Lower leg skin (tissue), 3 donors: ENCODE measurements around the gene TMPRSS13.

Source experiments
- POLR2A ChIP-seq, 2 donors: fragments of 450-650 bp; IDR thresholded peaks; one replicate each; pipeline ENCODE4 v1.6.1; 2016 to 2017; ENCODE audit warnings: antibody characterized with exemption in 2 of 2, mild to moderate bottlenecking in 1 of 2, moderate library complexity in 1 of 2
- TF ChIP-seq, protein P1 (sequence below), 3 donors: fragments of 450-650 bp; IDR thresholded peaks; one replicate each; pipeline ENCODE4 v1.5.1; 2016; ENCODE audit warnings: antibody characterized with exemption in 3 of 3, mild to moderate bottlenecking in 3 of 3, moderate library complexity in 2 of 3

DNA sequence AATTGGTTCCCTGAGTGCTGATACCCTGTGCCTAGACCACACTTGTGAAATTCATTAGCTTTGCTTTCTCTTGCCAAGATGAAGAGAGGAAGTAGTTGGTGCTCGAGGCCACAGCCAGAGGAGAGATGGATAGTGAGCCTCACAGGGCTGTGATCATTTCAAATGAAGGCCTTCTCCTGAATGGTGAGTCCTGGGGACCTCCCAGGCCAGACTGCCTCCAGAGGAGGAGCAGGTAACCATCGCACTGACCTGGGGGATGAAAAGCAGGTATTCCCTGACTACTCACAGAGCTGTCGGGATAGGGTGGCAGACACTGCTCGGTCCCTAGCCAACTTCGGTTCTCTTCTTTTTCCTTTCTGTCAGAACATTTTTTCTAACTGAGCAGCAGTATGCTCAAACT lies 48.0 kb downstream of the TMPRSS13 start:
- TF ChIP-seq, protein P1, sequence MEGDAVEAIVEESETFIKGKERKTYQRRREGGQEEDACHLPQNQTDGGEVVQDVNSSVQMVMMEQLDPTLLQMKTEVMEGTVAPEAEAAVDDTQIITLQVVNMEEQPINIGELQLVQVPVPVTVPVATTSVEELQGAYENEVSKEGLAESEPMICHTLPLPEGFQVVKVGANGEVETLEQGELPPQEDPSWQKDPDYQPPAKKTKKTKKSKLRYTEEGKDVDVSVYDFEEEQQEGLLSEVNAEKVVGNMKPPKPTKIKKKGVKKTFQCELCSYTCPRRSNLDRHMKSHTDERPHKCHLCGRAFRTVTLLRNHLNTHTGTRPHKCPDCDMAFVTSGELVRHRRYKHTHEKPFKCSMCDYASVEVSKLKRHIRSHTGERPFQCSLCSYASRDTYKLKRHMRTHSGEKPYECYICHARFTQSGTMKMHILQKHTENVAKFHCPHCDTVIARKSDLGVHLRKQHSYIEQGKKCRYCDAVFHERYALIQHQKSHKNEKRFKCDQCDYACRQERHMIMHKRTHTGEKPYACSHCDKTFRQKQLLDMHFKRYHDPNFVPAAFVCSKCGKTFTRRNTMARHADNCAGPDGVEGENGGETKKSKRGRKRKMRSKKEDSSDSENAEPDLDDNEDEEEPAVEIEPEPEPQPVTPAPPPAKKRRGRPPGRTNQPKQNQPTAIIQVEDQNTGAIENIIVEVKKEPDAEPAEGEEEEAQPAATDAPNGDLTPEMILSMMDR (IDR thresholded peaks at IDR 0.05): no peak
- no peak for TF ChIP-seq POLR2A (IDR thresholded peaks at IDR 0.05)
